ENCODE data around the gene VWC2L. TPM values are rescaled to one million over a fixed set of nuclear protein-coding genes. Genes with fewer than 3 reads are reported as not detected.
A peak's percentile ranks its signal among the peaks of the same experiment; 100 is the strongest.

The VWC2L gene
- total and polyA plus RNA-seq, 2 of the 8 experiments (the other 6 are each of a cell fraction or from before 2014, with no cell fraction given): not detected

DNA sequence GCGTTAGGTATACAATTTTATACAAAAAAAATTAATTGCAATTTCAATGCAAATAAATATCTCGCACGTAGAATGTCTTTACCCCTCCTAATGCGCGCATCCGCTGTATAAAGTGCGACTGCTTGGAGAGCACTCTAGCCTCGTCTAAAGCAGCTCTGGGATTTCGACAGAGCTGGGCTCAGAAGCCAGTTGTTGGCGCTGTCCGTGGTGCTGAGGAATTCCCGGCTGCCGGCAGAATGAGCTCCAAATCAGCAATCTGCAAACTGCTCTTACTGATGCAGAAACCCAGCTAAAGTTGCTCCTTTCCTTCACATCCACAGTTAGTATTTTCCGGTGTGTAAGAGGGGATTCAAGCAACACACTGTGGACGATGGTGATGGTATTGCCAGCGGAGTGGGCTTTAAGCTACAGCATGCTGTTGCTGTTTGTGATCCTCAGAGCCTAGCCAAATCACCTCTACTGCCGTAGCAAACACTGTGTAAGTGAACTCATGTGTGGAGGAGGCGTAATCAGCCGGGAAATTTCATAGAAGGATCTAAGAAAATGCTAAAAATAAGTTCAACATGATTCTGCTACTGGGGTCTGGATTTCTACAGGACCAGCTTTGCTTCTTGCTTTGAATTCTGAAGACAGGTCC lies at the start of gene VWC2L (continued):
- peak; percentile 37 to 45 for TF ChIP-seq RAD21 (IDR thresholded peaks at IDR 0.05 in 1 of 2, conservative IDR thresholded peaks at IDR 0.05 in 1 of 2; ENCODE audit: low read depth in 2 of 2, low read length in 2 of 2)
- TF ChIP-seq CREB1 (IDR thresholded peaks at IDR 0.05): 0 out of 2 replicates have a peak, but pooled peaks have one; percentile 39

Measured in H1 (cell line).